Skeletal muscle satellite cell (primary cell): ENCODE data around the gene TSPAN17.

Experiments
- H3K27me3 ChIP-seq: 2 replicates; pipeline ENCODE4 v1.7.0; 2013; ENCODE audit warnings: low read length; ENCODE audit not compliant: control insufficient read depth, insufficient read depth
- H3K36me3 ChIP-seq: 2 replicates; pipeline ENCODE4 v1.7.0; 2013; ENCODE audit warnings: mild to moderate bottlenecking, control low read depth, low read length; ENCODE audit not compliant: insufficient read depth
- H3K4me1 ChIP-seq: 2 replicates; pipeline ENCODE4 v1.7.0; 2013; ENCODE audit warnings: low read length; ENCODE audit not compliant: control insufficient read depth, insufficient read depth
- H3K4me2 ChIP-seq: 2 replicates; pipeline ENCODE4 v1.7.0; 2013; ENCODE audit warnings: mild to moderate bottlenecking, low read length
- H3K4me3 ChIP-seq: 2 replicates; pipeline ENCODE4 v1.7.0; 2013; ENCODE audit warnings: low read length
- H3K9ac ChIP-seq: 2 replicates; pipeline ENCODE4 v1.7.0; 2013; ENCODE audit warnings: mild to moderate bottlenecking, low read depth, low read length, moderate library complexity
- H3K9me3 ChIP-seq: replicated peaks from 2 replicates; pipeline ENCODE4 v1.7.0; 2013; ENCODE audit warnings: mild to moderate bottlenecking, control low read depth, low read length

The TSPAN17 gene

GRCh38 chr5:176632745-176633144 lies 14.5 kb upstream of the TSPAN17 start:
- Histone ChIP-seq H3K4me3 (no peak overlapping the region), H3K4me1 (peaks cover 8% of the 10 kb centered on the region), H3K9ac (no peak overlapping the region), H3K4me2 (no peak overlapping the region), H3K27me3 (peaks cover 88% of the 10 kb centered on the region), H3K36me3 (no peaks in the 10 kb centered on the region), H3K9me3 (peaks cover 3% of the 10 kb centered on the region)

DNA sequence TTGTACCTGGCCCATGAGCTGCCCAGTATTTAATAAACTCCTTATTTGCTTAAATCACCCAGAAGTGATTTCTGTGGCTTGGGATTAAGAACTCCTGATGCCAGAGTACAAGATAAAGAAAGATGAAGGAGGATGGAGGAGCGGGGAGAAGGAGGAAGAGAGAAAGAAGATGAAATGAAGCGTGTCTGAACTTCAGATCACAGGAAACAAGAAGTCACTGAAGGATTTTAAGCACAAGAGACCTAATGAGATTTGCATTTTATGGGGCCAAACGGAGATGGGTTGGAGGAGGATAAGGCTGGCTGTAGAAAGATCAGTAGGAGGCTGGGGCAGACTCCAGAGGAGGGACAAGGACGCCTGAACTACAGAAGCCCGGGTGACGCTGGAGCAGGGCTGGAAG lies 13.7 kb upstream of the TSPAN17 start:
- Histone ChIP-seq H3K36me3 (no peaks in the 10 kb centered on the region), H3K4me3 (no peak overlapping the region), H3K27me3 (peaks cover 89% of the 10 kb centered on the region), H3K4me2 (no peak overlapping the region), H3K9me3 (peaks cover 3% of the 10 kb centered on the region), H3K9ac (no peak overlapping the region), H3K4me1 (peaks cover 8% of the 10 kb centered on the region)

- Histone ChIP-seq H3K27me3 (peaks cover 61% of the 10 kb centered on the region), H3K9ac (no peak overlapping the region), H3K9me3 (peaks cover 3% of the 10 kb centered on the region), H3K36me3 (no peaks in the 10 kb centered on the region), H3K4me3 (no peak overlapping the region), H3K4me2 (no peak overlapping the region), H3K4me1 (no peaks in the 10 kb centered on the region)
These were observed 10.9 kb upstream of the TSPAN17 start for GRCh38 chr5:176636426-176636825.

DNA sequence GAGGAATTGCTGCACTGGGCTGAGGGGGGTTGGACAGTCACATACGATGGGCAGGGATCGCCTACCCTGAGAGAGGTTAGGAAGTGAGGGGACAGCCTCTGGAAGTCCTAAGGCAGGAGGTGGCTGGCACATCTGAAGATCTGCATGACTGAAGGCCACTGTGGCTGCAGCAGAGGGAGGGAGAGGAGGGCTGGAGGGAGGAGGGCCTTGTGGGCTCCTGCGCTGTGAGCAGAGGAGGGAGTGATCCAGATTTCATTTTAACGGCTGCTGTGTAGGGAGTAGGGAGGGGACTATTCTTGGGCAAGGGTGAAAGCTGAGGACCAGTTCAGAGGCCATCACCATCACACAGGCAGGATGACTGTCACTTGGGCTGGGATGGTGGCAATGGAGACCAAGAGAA lies 9.7 kb upstream of the TSPAN17 start:
- H3K9ac ChIP-seq, result no peak overlapping the region
- peaks cover 52% of the 10 kb centered on the region for H3K27me3 ChIP-seq

DNA sequence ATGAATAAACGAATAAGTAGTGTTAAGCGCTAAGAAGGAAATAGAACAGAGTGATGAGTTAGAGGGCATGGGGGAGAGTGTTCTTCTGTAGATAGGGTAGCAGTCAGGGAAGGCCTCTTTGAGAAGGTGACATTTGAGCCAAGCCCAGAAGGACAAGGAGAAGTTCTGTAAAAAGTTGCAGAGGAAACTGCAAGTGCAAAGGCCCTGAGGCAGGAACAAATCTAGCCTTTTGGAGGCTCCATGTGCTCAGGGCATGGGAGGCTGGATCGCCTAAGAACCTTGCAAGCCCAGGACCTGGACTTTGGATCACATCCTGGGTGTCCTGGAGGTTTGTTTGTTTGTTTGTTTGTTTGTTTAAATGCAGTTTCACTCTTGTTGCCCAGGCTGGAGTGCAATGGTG lies 8.8 kb upstream of the TSPAN17 start:
- Histone ChIP-seq H3K4me3 (no peak overlapping the region), H3K4me2 (no peak overlapping the region), H3K36me3 (no peaks in the 10 kb centered on the region), H3K9ac (no peak overlapping the region), H3K27me3 (peaks cover 43% of the 10 kb centered on the region), H3K9me3 (peaks cover 3% of the 10 kb centered on the region), H3K4me1 (no peaks in the 10 kb centered on the region)

More for the DNA sequence above, 9.7 kb upstream of the TSPAN17 start:
- H3K4me2 ChIP-seq, result no peak overlapping the region
- H3K36me3 ChIP-seq, result no peaks in the 10 kb centered on the region
- no peaks in the 10 kb centered on the region for H3K4me1 ChIP-seq
- peaks cover 3% of the 10 kb centered on the region for H3K9me3 ChIP-seq
- no peak overlapping the region for H3K4me3 ChIP-seq

GRCh38 chr5:176639208-176639607 lies 8.1 kb upstream of the TSPAN17 start:
- H3K9me3 ChIP-seq, result peaks cover 3% of the 10 kb centered on the region
- no peaks in the 10 kb centered on the region for H3K36me3 ChIP-seq
- H3K4me3 ChIP-seq, result no peak overlapping the region
- H3K9ac ChIP-seq, result no peak overlapping the region
- H3K4me1 ChIP-seq, result no peaks in the 10 kb centered on the region
- no peak overlapping the region for H3K4me2 ChIP-seq
- peaks cover 36% of the 10 kb centered on the region for H3K27me3 ChIP-seq

- Histone ChIP-seq H3K9ac (no peak overlapping the region), H3K27me3 (peaks cover 31% of the 10 kb centered on the region)
These were observed 7.3 kb upstream of the TSPAN17 start for GRCh38 chr5:176639981-176640380.

DNA sequence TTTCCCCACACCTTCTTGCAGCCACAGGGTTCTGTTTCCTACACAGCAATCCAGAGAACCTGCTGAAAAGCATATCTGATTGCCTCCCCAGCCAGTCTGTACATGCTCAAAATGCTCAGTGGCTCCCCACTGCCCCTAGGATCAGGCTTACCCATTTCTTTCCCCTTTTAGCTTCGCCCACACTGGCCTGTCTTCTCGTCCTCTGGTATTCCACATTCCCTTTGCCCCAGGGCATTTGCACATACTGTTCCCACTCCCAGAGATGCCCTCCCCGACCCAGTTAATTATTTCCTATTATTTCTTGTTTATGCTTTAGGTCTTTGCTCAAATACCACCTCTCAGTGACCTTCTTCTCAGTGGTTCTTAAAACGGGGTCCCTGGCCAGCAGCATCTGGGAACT lies 6.7 kb upstream of the TSPAN17 start:
- no peaks in the 10 kb centered on the region for H3K4me1 ChIP-seq
- H3K27me3 ChIP-seq, result peaks cover 26% of the 10 kb centered on the region
- H3K9ac ChIP-seq, result no peak overlapping the region
- H3K4me3 ChIP-seq, result no peak overlapping the region
- no peaks in the 10 kb centered on the region for H3K36me3 ChIP-seq
- H3K4me2 ChIP-seq, result no peak overlapping the region
- no peaks in the 10 kb centered on the region for H3K9me3 ChIP-seq

More at GRCh38 chr5:176639981-176640380, 7.3 kb upstream of the TSPAN17 start:
- Histone ChIP-seq H3K4me3 (no peak overlapping the region), H3K4me2 (no peak overlapping the region), H3K4me1 (no peaks in the 10 kb centered on the region), H3K9me3 (peaks cover 3% of the 10 kb centered on the region), H3K36me3 (no peaks in the 10 kb centered on the region)

GRCh38 chr5:176642675-176643490 lies 4.4 kb upstream of the TSPAN17 start:
- Histone ChIP-seq H3K4me2 (no peak overlapping the region), H3K9ac (no peak overlapping the region), H3K36me3 (no peaks in the 10 kb centered on the region), H3K4me1 (peaks cover 5% of the 10 kb centered on the region), H3K27me3 (peaks cover 7% of the 10 kb centered on the region), H3K9me3 (no peaks in the 10 kb centered on the region), H3K4me3 (no peak overlapping the region)

GRCh38 chr5:176643491-176644219 lies 3.6 kb upstream of the TSPAN17 start:
- H3K9me3 ChIP-seq, result no peaks in the 10 kb centered on the region
- peaks cover 13% of the 10 kb centered on the region for H3K4me1 ChIP-seq
- no peak overlapping the region for H3K4me2 ChIP-seq
- no peaks in the 10 kb centered on the region for H3K27me3 ChIP-seq
- H3K9ac ChIP-seq, result no peak overlapping the region
- H3K4me3 ChIP-seq, result no peak overlapping the region
- no peaks in the 10 kb centered on the region for H3K36me3 ChIP-seq

DNA sequence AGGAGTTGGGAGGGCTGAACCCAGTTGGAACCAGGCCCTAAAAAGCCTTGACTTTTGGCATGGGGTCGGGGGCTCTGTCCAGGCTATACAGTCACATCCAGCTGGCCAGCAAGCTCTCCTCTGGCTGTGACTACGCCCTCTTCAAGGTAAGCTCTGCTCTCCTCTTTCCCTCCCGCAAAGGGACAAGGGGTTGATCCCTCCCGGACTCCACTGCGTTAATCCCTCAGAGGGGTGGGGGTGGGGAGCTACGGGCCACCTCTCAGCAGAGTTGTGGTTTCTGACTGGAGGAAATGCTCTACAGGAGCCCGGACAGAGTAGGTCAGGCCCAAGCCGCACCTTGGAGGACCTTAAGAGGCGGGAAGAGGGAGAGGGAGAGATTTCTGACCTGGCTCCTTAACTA lies 3.0 kb upstream of the TSPAN17 start:
- Histone ChIP-seq H3K4me1 (peaks cover 16% of the 10 kb centered on the region), H3K9ac (no peak overlapping the region), H3K27me3 (no peaks in the 10 kb centered on the region), H3K4me2 (no peak overlapping the region), H3K36me3 (no peaks in the 10 kb centered on the region), H3K9me3 (no peaks in the 10 kb centered on the region), H3K4me3 (no peak overlapping the region)
